HG02885 (cell line): Measurements from ENCODE around the gene CDC14C.

Source experiments
- ATAC-seq: cut with Tn5 transposase; IDR thresholded peaks from one replicate; pipeline ENCODE4 v1.9.1; 2021; ENCODE audit warnings: mild to moderate bottlenecking; ENCODE audit not compliant: unreplicated experiment, poor library complexity

Gene CDC14C

DNA sequence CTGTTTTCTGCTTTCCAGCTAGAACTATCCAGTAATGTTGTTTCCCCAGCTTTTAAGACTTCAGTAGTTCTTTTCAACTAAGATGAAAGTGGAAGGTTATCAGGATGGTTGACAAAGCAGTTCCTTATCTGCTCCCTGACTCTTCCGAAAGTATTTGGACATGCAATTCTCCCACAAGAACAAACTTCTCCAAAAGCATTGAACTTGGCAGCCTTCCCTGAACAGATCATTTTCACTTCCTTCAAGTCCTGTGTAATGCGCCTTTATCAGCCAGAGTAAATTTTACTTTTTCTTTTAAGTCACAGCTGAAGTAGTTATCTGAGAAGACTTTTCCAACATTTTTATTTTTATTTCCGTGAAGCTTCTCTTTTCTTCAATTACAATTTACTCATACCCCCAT, 39.7 kb downstream of the CDC14C start:
- ATAC-seq: no peak

- no peak for ATAC-seq
Observed at GRCh38 chr7:48971173-48971572, 46.8 kb downstream of the CDC14C start.

DNA sequence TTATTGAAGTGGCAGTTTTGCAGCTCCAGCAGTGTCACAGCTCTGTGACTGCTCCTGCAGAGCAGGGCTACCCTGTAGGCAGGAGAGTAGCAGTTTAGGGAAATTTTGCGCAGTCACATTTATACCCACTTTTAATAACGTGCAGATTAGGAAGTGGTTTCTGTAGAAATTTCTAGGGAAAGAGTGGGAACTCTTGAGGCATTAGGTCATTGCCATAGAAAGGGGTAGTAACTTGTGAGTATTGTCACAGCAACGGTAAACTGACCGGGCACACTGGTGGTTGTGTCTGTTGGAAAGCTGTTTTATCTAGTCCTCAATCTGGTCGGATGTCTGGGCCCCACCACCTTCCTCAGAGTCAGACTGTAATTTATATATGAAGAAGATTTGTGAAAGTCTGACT, 51.9 kb downstream of the CDC14C start:
- ATAC-seq: no peak

DNA sequence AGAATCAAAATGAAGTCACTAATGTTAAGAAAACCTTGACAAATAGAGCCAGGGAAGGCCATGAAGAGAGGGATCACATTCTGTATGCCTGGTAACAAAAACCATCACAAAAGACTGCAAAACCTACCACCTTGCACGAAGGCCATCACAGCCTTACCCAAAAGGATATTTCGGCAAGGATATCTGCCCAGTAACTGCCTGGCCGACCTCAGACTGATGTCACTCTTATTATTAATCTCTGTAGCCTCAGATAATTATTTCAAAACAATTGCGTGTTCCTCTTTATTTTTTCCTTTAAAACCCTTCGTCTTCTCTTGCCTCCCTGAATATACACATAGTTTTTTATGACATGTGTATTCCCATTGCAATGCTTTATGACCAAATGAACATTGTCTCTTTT, 52.5 kb downstream of the CDC14C start:
- no peak for ATAC-seq
